Astrocyte of the cerebellum (primary cell): ENCODE results near the gene KCTD1.

Experiments
- DNase-seq: peaks from one replicate; pipeline ENCODE4 v3.0.0-alpha.2; 2011; ENCODE audit warnings: low read depth
- H3K4me3 ChIP-seq: 2 replicates; pipeline ENCODE4 v1.5.1; 2011; ENCODE audit warnings: mild to moderate bottlenecking, low read depth, low read length, moderate library complexity
- in situ Hi-C: cut with HindIII; loops from 2 replicates; pipeline ENCODE4 v1.10.0; 2017; ENCODE audit warnings: low sequenced_read_pairs
- TF ChIP-seq, protein P1 (sequence below): IDR thresholded peaks from 2 replicates; pipeline ENCODE4 v1.5.1; 2012; ENCODE audit warnings: low read length, low read depth, moderate library complexity, mild to moderate bottlenecking; ENCODE audit errors: missing control alignments

Gene KCTD1

GRCh38 chr18:26421503-26421902, 126.8 kb downstream of the KCTD1 start:
- in situ Hi-C loops = no loop called here
- DNase-seq = no peak
- TF ChIP-seq, protein P1, sequence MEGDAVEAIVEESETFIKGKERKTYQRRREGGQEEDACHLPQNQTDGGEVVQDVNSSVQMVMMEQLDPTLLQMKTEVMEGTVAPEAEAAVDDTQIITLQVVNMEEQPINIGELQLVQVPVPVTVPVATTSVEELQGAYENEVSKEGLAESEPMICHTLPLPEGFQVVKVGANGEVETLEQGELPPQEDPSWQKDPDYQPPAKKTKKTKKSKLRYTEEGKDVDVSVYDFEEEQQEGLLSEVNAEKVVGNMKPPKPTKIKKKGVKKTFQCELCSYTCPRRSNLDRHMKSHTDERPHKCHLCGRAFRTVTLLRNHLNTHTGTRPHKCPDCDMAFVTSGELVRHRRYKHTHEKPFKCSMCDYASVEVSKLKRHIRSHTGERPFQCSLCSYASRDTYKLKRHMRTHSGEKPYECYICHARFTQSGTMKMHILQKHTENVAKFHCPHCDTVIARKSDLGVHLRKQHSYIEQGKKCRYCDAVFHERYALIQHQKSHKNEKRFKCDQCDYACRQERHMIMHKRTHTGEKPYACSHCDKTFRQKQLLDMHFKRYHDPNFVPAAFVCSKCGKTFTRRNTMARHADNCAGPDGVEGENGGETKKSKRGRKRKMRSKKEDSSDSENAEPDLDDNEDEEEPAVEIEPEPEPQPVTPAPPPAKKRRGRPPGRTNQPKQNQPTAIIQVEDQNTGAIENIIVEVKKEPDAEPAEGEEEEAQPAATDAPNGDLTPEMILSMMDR = no peak
- no peak overlapping the region for H3K4me3 ChIP-seq

GRCh38 chr18:26419746-26420145, 128.6 kb downstream of the KCTD1 start:
- no peak for DNase-seq
- TF ChIP-seq, protein P1 = no peak
- no peak overlapping the region for H3K4me3 ChIP-seq
- in situ Hi-C loops = no loop called here

DNA sequence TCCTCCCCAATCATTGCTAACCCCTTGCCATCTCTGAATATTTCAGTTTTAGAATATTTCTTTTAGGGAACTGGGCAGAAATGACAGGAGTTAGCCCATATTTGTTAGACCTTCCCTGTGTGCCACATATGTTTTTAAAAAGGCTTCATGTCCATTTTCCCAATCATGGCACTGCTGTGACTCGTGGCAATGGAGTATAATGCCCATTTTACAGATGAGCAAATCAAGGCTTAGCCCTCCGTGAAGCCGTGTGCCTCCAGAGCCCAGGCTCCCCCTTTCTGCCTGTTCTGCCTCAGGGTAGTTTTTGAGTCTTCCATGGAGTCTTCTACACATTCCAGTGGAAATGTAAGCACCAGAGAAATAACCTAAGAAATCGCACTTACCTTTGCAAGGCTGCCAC, 130.1 kb downstream of the KCTD1 start:
- no peak for DNase-seq
- H3K4me3 ChIP-seq = no peak overlapping the region
- in situ Hi-C loops = no loop called here
- TF ChIP-seq, protein P1 = no peak

DNA sequence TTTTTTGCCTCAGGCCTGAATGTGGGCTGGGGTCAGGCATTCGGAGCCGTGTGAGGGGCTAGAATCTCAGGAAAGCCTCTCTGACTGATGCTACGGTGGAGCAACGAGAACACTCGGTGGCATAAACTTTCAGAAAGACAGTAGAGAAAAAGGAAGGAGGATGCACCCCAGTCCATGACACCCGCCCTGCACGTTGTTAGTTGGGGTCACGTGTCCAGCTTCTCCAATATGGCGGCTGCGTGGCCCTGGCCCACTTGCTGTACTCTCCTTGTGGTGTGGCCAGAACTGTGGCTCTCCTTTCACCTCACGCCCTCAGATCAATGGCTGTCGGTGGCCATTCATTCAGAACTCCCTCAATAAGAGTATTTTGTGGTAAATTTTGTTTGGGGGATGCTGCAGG, 131.2 kb downstream of the KCTD1 start:
- TF ChIP-seq, protein P1 = no peak
- H3K4me3 ChIP-seq = no peak overlapping the region
- no peak for DNase-seq
- in situ Hi-C loops = no loop called here

GRCh38 chr18:26416652-26417150, 131.7 kb downstream of the KCTD1 start:
- TF ChIP-seq, protein P1 = no peak
- no peak overlapping the region for H3K4me3 ChIP-seq
- in situ Hi-C loops = no loop called here
- DNase-seq = no peak

DNA sequence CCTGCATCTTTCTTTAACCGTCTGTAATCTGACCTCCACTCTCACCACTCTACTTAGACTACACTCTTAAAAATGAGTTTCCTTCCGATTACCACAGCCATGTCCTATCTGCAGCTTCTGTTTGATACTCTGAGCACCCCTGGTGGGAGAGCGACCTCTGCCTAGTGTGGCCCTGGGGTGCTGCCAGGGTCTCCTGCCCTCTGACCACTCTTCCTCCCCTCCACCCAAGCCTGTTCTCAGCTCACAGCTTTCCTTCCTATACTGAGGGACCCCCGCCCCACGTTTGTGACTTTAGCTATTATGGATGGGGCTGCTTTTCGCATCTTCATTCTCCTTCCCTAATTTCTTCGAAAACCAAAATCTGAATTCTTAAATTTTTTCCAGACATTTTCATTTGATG, 132.7 kb downstream of the KCTD1 start:
- TF ChIP-seq, protein P1 = no peak
- DNase-seq = no peak
- H3K4me3 ChIP-seq = no peak overlapping the region
- in situ Hi-C loops = no loop called here
